CD4-positive, alpha-beta memory T cell (primary cell): Measurements from ENCODE around the gene NAA11. TPM values are rescaled to one million over a fixed set of nuclear protein-coding genes. Genes with fewer than 3 reads are reported as not detected.

Experiments used
- CTCF ChIA-PET: fragments of 350-600 bp; sonication (Branson Sonifier 250); formaldehyde crosslinking; loops from one replicate; lab custom pipeline; 2021; ENCODE audit warnings: inconsistent platforms; ENCODE audit not compliant: partially characterized antibody; lab: Charles Lee
- POLR2A ChIA-PET: fragments of 350-600 bp; sonication (Branson Sonifier 250); formaldehyde crosslinking; loops from one replicate; lab custom pipeline; 2021; ENCODE audit not compliant: partially characterized antibody; lab: Charles Lee
- DNase-seq, 5 donors: peaks; one replicate each; pipeline versions ENCODE4 v3.0.0 to v3.0.0-alpha.2; 2020 to 2022; ENCODE audit warnings: mixed read lengths in 1 of 5
- H3K27ac ChIP-seq: one replicate; pipeline ENCODE4 v1.7.0; 2013; ENCODE audit warnings: low read depth, low read length
- H3K27me3 ChIP-seq: 2 replicates; pipeline ENCODE4 v1.7.0; 2013; ENCODE audit warnings: mild to moderate bottlenecking, low read length, moderate library complexity; ENCODE audit not compliant: insufficient read depth
- H3K36me3 ChIP-seq: 2 replicates; pipeline ENCODE4 v1.7.0; 2013; ENCODE audit warnings: mild to moderate bottlenecking, low read length, moderate library complexity; ENCODE audit not compliant: insufficient read depth
- H3K4me1 ChIP-seq: 2 replicates; pipeline ENCODE4 v1.7.0; 2013; ENCODE audit warnings: mild to moderate bottlenecking, low read length, moderate library complexity; ENCODE audit not compliant: insufficient read depth
- H3K4me3 ChIP-seq, 2 donors: one replicate each; pipeline ENCODE4 v1.7.0; 2013; ENCODE audit warnings: low read length in 2 of 2, mild to moderate bottlenecking in 1 of 2
- H3K9me3 ChIP-seq, 2 donors: one replicate each; pipeline ENCODE4 v1.7.0; 2013; ENCODE audit warnings: low read length in 2 of 2, control low read depth in 1 of 2; ENCODE audit not compliant: control insufficient read depth in 1 of 2
- H3K27ac Mint-ChIP-seq, 7 donors: one replicate each; pipeline ENCODE4 v1.8.0; 2020 to 2021; ENCODE audit warnings: mixed read lengths in 7 of 7, mild to moderate bottlenecking in 6 of 7, inconsistent platforms in 3 of 7, moderate library complexity in 3 of 7
- H3K27me3 Mint-ChIP-seq, 2 donors: one replicate each; pipeline ENCODE4 v1.8.0; 2020 to 2021; ENCODE audit warnings: mixed read lengths in 2 of 2
- H3K36me3 Mint-ChIP-seq, 2 donors: one replicate each; pipeline ENCODE4 v1.8.0; 2020 to 2021; ENCODE audit warnings: mixed read lengths in 2 of 2, inconsistent platforms in 1 of 2, mild to moderate bottlenecking in 1 of 2
- H3K4me1 Mint-ChIP-seq, 4 donors: one replicate each; pipeline ENCODE4 v1.8.0; 2020 to 2021; ENCODE audit warnings: mixed read lengths in 4 of 4, mild to moderate bottlenecking in 1 of 4
- H3K4me3 Mint-ChIP-seq, 8 donors: one replicate each; pipeline ENCODE4 v1.8.0; 2020 to 2021; ENCODE audit warnings: mixed read lengths in 8 of 8, mild to moderate bottlenecking in 7 of 8, moderate library complexity in 6 of 8, inconsistent platforms in 3 of 8
- H3K9me3 Mint-ChIP-seq, 8 donors: one replicate each; pipeline ENCODE4 v1.8.0; 2020 to 2021; ENCODE audit warnings: mixed read lengths in 8 of 8, mild to moderate bottlenecking in 5 of 8, inconsistent platforms in 3 of 8, moderate library complexity in 1 of 8
- intact Hi-C: fragments of 100-400 bp; cut with micrococcal nuclease; formaldehyde crosslinking; loops from one replicate; pipeline ENCODE4 v1.15.1; 2023
- polyA plus RNA-seq, 2 donors: library from polyadenylated mRNA; unstranded; fragments of 300-500 nt; fragmentation: Illumina TruSeq; gene quantifications; one replicate each; pipeline ENCODE4 v1.2.3, GENCODE V29; 2021
- total RNA-seq, 2 experiments: library from RNA; stranded (reverse); gene quantifications; one replicate each; pipeline ENCODE4 v1.2.3, GENCODE V29; 2021

The NAA11 gene
- total and polyA plus RNA-seq, 4 experiments from 2014 or later: not detected

- H3K27ac Mint-ChIP-seq: no peak overlapping the region
- no peak for DNase-seq
- no peaks in the 10 kb centered on the region for H3K27me3 ChIP-seq
- no peaks in the 10 kb centered on the region for H3K36me3 Mint-ChIP-seq
- CTCF ChIA-PET: no interaction called here
- H3K9me3 ChIP-seq: no peaks in the 10 kb centered on the region
- H3K27ac ChIP-seq: no peak overlapping the region
- peaks cover 0 to 5% (median 0%) of the 10 kb centered on the region in 8 donors for H3K9me3 Mint-ChIP-seq
- H3K4me1 Mint-ChIP-seq: no peaks in the 10 kb centered on the region
- no peak overlapping the region for H3K4me3 Mint-ChIP-seq
- intact Hi-C loops: no loop called here
- POLR2A ChIA-PET: no interaction called here
- no peaks in the 10 kb centered on the region for H3K36me3 ChIP-seq
- no peaks in the 10 kb centered on the region for H3K4me1 ChIP-seq
- no peak overlapping the region for H3K4me3 ChIP-seq
- H3K27me3 Mint-ChIP-seq: no peaks in the 10 kb centered on the region
Measured at GRCh38 chr4:79334341-79334740, 8.5 kb upstream of the NAA11 start.

GRCh38 chr4:79331126-79331876 is 5.4 kb upstream of the NAA11 start:
- Mint-ChIP-seq H3K4me3 (no peak overlapping the region), H3K4me1 (no peaks in the 10 kb centered on the region), H3K9me3 (peaks cover 0 to 5% (median 0%) of the 10 kb centered on the region in 8 donors), H3K27ac (no peak overlapping the region), H3K27me3 (no peaks in the 10 kb centered on the region), H3K36me3 (no peaks in the 10 kb centered on the region)
- intact Hi-C loops: no loop called here
- no peaks in the 10 kb centered on the region for H3K36me3 ChIP-seq
- ChIA-PET POLR2A (no interaction called here), CTCF (no interaction called here)
- H3K27ac ChIP-seq: no peak overlapping the region
- H3K27me3 ChIP-seq: no peaks in the 10 kb centered on the region
- H3K4me1 ChIP-seq: no peaks in the 10 kb centered on the region
- H3K4me3 ChIP-seq: no peak overlapping the region
- H3K9me3 ChIP-seq: no peaks in the 10 kb centered on the region
- no peak for DNase-seq

GRCh38 chr4:79330720-79331119 is 4.9 kb upstream of the NAA11 start:
- Mint-ChIP-seq H3K36me3 (no peaks in the 10 kb centered on the region), H3K9me3 (peaks cover 0 to 7% (median 1%) of the 10 kb centered on the region in 8 donors), H3K4me3 (no peak overlapping the region), H3K27me3 (no peaks in the 10 kb centered on the region), H3K27ac (no peak overlapping the region), H3K4me1 (peaks cover 0 to under 1% (median 0%) of the 10 kb centered on the region in 4 donors)
- no peaks in the 10 kb centered on the region for H3K9me3 ChIP-seq
- no peaks in the 10 kb centered on the region for H3K36me3 ChIP-seq
- no peak overlapping the region for H3K27ac ChIP-seq
- intact Hi-C loops: no loop called here
- H3K4me3 ChIP-seq: no peak overlapping the region
- H3K4me1 ChIP-seq: no peaks in the 10 kb centered on the region
- no peak for DNase-seq
- ChIA-PET CTCF (no interaction called here), POLR2A (no interaction called here)
- no peaks in the 10 kb centered on the region for H3K27me3 ChIP-seq

GRCh38 chr4:79325436-79325835 is 425 bp downstream of the NAA11 start:
- Histone ChIP-seq H3K4me3 (no peak overlapping the region), H3K4me1 (no peaks in the 10 kb centered on the region), H3K27me3 (no peaks in the 10 kb centered on the region), H3K9me3 (no peaks in the 10 kb centered on the region), H3K27ac (no peak overlapping the region), H3K36me3 (no peaks in the 10 kb centered on the region)
- Mint-ChIP-seq H3K36me3 (no peaks in the 10 kb centered on the region), H3K27me3 (peaks cover 0 to 2% of the 10 kb centered on the region in 2 donors), H3K4me1 (peaks cover 0 to 1% (median 0%) of the 10 kb centered on the region in 4 donors), H3K4me3 (no peak overlapping the region), H3K9me3 (peaks cover 0 to 9% (median 1%) of the 10 kb centered on the region in 8 donors), H3K27ac (no peak overlapping the region)
- CTCF ChIA-PET: no interaction called here
- intact Hi-C loops: no loop called here
- no peak for DNase-seq
- POLR2A ChIA-PET: no interaction called here

GRCh38 chr4:79319975-79320374 is 5.9 kb downstream of the NAA11 start:
- Mint-ChIP-seq H3K4me1 (no peaks in the 10 kb centered on the region), H3K27me3 (peaks cover 0 to 2% of the 10 kb centered on the region in 2 donors), H3K9me3 (no peaks in the 10 kb centered on the region), H3K4me3 (no peak overlapping the region), H3K36me3 (no peaks in the 10 kb centered on the region), H3K27ac (no peak overlapping the region)
- H3K4me3 ChIP-seq: no peak overlapping the region
- no peaks in the 10 kb centered on the region for H3K4me1 ChIP-seq
- DNase-seq: no peak
- H3K9me3 ChIP-seq: no peaks in the 10 kb centered on the region
- ChIA-PET POLR2A (no interaction called here), CTCF (no interaction called here)
- intact Hi-C loops: no loop called here
- H3K27ac ChIP-seq: no peak overlapping the region
- no peaks in the 10 kb centered on the region for H3K27me3 ChIP-seq
- no peaks in the 10 kb centered on the region for H3K36me3 ChIP-seq

- Mint-ChIP-seq H3K27me3 (peaks cover under 1 to 2% of the 10 kb centered on the region in 2 donors), H3K4me1 (no peaks in the 10 kb centered on the region)
- POLR2A ChIA-PET: no interaction called here
Measured at GRCh38 chr4:79317711-79318110, 8.2 kb downstream of the NAA11 start.

GRCh38 chr4:79315891-79316290 is 10.0 kb downstream of the NAA11 start:
- Histone ChIP-seq H3K4me1 (no peaks in the 10 kb centered on the region), H3K27ac (no peak overlapping the region), H3K36me3 (no peaks in the 10 kb centered on the region), H3K27me3 (no peaks in the 10 kb centered on the region), H3K9me3 (no peaks in the 10 kb centered on the region), H3K4me3 (no peak overlapping the region)
- H3K27ac Mint-ChIP-seq: no peak overlapping the region
- H3K9me3 Mint-ChIP-seq: no peaks in the 10 kb centered on the region
- H3K36me3 Mint-ChIP-seq: no peaks in the 10 kb centered on the region
- intact Hi-C loops: no loop called here
- no peak for DNase-seq
- CTCF ChIA-PET: no interaction called here
- H3K27me3 Mint-ChIP-seq: peaks cover 2% of the 10 kb centered on the region in 2 donors
- H3K4me3 Mint-ChIP-seq: no peak overlapping the region
- POLR2A ChIA-PET: no interaction called here
- no peaks in the 10 kb centered on the region for H3K4me1 Mint-ChIP-seq

More at GRCh38 chr4:79317711-79318110, 8.2 kb downstream of the NAA11 start:
- no peak overlapping the region for H3K27ac Mint-ChIP-seq
- Histone ChIP-seq H3K27ac (no peak overlapping the region), H3K4me1 (no peaks in the 10 kb centered on the region), H3K27me3 (no peaks in the 10 kb centered on the region), H3K9me3 (no peaks in the 10 kb centered on the region), H3K4me3 (no peak overlapping the region), H3K36me3 (no peaks in the 10 kb centered on the region)
- no peaks in the 10 kb centered on the region for H3K9me3 Mint-ChIP-seq
- no peaks in the 10 kb centered on the region for H3K36me3 Mint-ChIP-seq
- CTCF ChIA-PET: no interaction called here
- intact Hi-C loops: no loop called here
- no peak for DNase-seq
- no peak overlapping the region for H3K4me3 Mint-ChIP-seq
